ENCODE data around the gene SLC25A10.
A peak's percentile ranks its signal among the peaks of the same experiment; 100 is the strongest.

Gene SLC25A10

DNA sequence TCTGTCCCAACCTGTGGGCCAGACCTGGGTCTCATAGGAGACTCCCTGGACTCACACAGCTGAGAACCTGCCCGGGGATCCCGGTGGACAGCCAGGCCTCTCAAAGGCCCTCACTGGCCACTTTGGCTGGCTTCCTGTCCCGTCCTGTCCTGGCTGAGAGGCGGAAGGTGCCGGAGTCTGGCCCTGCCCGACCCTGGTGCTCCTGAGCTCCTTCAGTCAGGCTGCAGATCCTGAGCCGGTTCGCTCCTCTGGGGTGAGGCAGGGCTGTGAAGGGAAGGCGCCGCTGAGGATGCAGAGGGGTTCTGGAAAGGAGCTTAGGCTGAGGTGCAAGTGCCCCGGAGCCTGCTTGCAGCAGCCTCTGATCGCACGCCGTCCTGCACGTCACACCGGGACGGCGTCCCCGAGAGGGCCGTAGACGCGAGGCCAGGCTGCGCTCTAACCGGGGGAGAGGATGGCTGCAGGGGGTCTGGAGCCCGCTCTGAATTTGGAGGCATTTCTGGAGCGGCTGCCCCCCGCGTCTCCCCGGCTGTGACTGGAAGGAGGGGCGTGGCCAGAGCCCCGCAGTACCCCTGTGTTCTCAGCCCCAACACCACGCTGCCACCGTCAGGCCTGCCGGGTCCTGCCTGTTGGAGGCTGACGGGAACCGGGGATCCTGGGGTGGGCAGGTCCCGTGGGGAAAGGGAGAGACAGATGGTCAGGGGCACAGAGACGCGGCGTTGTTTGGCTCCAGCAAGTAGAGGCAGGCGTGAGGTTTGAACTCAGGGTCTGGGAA, 24.1 kb upstream of the SLC25A10 start:
- peaks cover 11 to 77% of the 10 kb centered on the region in 2 experiments; a peak in 2 of 3 replicates for H3K36me3 ChIP-seq (ENCODE audit: control insufficient read depth in 2 of 2, insufficient read depth in 1 of 2, low read length in 2 of 2)
- ChIA-PET POLR2A (interaction anchor here (0.7 to 6.6 kb wide), 2 partner anchors 15 to 19 kb away, joined by 4 to 109 read pairs; partner anchors contain the start of gene MRPL12), CTCF (no interaction called here)
- TF ChIP-seq, protein P1, sequence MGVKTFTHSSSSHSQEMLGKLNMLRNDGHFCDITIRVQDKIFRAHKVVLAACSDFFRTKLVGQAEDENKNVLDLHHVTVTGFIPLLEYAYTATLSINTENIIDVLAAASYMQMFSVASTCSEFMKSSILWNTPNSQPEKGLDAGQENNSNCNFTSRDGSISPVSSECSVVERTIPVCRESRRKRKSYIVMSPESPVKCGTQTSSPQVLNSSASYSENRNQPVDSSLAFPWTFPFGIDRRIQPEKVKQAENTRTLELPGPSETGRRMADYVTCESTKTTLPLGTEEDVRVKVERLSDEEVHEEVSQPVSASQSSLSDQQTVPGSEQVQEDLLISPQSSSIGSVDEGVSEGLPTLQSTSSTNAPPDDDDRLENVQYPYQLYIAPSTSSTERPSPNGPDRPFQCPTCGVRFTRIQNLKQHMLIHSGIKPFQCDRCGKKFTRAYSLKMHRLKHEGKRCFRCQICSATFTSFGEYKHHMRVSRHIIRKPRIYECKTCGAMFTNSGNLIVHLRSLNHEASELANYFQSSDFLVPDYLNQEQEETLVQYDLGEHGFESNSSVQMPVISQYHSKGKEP (tag by site-specific recombination; IDR thresholded peaks at IDR 0.05), result no peak
- TF ChIP-seq SCRT1 (tag by site-specific recombination; IDR thresholded peaks at IDR 0.05; ENCODE audit: borderline replicate concordance) (no peak), ZNF302 (tag by site-specific recombination; IDR thresholded peaks at IDR 0.05; ENCODE audit: low read depth) (no peak), ZNF776 (tag by site-specific recombination; IDR thresholded peaks at IDR 0.05; ENCODE audit: borderline replicate concordance) (no peak), ZSCAN16 (tag by site-specific recombination; IDR thresholded peaks at IDR 0.05) (no peak), ZNF610 (tag by site-specific recombination; IDR thresholded peaks at IDR 0.05; ENCODE audit: borderline replicate concordance) (no peak), ZNF184 (tag by site-specific recombination; IDR thresholded peaks at IDR 0.05) (no peak)
- TF ChIP-seq, protein P2, sequence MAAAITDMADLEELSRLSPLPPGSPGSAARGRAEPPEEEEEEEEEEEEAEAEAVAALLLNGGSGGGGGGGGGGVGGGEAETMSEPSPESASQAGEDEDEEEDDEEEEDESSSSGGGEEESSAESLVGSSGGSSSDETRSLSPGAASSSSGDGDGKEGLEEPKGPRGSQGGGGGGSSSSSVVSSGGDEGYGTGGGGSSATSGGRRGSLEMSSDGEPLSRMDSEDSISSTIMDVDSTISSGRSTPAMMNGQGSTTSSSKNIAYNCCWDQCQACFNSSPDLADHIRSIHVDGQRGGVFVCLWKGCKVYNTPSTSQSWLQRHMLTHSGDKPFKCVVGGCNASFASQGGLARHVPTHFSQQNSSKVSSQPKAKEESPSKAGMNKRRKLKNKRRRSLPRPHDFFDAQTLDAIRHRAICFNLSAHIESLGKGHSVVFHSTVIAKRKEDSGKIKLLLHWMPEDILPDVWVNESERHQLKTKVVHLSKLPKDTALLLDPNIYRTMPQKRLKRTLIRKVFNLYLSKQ (tag by site-specific recombination; IDR thresholded peaks at IDR 0.05; ENCODE audit: borderline replicate concordance), result no peak
- no peaks in the 10 kb centered on the region for H3K9me3 ChIP-seq (ENCODE audit: control insufficient read depth, insufficient read depth, low read depth, low read length)
- no peaks in the 10 kb centered on the region for H3K4me1 ChIP-seq (ENCODE audit: control insufficient read depth, insufficient read depth, low read length)
- H3K27ac ChIP-seq (ENCODE audit: extremely low read depth, low read depth, low read length), result no peak overlapping the region
- no peak overlapping the region for H3K4me3 ChIP-seq (ENCODE audit: low read depth, low read length)

DNA sequence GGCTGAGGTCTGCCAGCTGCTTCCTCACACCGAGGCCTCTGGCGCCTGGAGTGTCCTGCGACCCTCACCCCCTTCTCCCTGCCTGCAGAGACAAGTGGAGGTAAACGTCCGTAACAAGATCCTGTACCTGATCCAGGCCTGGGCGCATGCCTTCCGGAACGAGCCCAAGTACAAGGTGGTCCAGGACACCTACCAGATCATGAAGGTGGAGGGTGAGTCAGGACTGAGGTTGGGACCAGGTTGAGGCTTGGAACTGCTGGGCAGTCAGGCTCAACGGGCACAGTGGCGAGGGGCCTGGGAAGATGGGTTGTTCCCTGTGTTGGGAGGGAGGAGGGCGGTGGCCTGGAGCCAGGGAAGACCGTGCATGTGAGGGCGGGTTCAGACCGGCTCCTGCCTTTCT, 23.5 kb upstream of the SLC25A10 start:
- Histone ChIP-seq H3K4me1 (ENCODE audit: control insufficient read depth, insufficient read depth, low read length) (no peaks in the 10 kb centered on the region), H3K27ac (ENCODE audit: extremely low read depth, low read depth, low read length) (no peak overlapping the region), H3K9me3 (ENCODE audit: control insufficient read depth, insufficient read depth, low read depth, low read length) (no peaks in the 10 kb centered on the region), H3K4me3 (ENCODE audit: low read depth, low read length) (no peak overlapping the region), H3K36me3 (ENCODE audit: control insufficient read depth in 2 of 2, insufficient read depth in 1 of 2, low read length in 2 of 2) (peaks cover 11 to 84% of the 10 kb centered on the region in 2 experiments; a peak in 2 of 3 replicates)
- ChIA-PET CTCF (no interaction called here), POLR2A (no interaction called here)
- TF ChIP-seq GLIS2 (tag by site-specific recombination; IDR thresholded peaks at IDR 0.05), result no peak
- TF ChIP-seq, protein P3, sequence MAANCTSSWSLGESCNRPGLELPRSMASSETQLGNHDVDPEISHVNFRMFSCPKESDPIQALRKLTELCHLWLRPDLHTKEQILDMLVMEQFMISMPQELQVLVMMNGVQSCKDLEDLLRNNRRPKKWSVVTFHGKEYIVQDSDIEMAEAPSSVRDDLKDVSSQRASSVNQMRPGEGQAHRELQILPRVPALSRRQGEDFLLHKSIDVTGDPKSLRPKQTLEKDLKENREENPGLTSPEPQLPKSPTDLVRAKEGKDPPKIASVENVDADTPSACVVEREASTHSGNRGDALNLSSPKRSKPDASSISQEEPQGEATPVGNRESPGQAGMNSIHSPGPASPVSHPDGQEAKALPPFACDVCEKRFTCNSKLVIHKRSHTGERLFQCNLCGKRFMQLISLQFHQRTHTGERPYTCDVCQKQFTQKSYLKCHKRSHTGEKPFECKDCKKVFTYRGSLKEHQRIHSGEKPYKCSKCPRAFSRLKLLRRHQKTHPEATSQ (tag by site-specific recombination; IDR thresholded peaks at IDR 0.05), result no peak
- TF ChIP-seq ZNF600 (tag by site-specific recombination; IDR thresholded peaks at IDR 0.05), result peak; percentile 83
- TF ChIP-seq, protein P4, sequence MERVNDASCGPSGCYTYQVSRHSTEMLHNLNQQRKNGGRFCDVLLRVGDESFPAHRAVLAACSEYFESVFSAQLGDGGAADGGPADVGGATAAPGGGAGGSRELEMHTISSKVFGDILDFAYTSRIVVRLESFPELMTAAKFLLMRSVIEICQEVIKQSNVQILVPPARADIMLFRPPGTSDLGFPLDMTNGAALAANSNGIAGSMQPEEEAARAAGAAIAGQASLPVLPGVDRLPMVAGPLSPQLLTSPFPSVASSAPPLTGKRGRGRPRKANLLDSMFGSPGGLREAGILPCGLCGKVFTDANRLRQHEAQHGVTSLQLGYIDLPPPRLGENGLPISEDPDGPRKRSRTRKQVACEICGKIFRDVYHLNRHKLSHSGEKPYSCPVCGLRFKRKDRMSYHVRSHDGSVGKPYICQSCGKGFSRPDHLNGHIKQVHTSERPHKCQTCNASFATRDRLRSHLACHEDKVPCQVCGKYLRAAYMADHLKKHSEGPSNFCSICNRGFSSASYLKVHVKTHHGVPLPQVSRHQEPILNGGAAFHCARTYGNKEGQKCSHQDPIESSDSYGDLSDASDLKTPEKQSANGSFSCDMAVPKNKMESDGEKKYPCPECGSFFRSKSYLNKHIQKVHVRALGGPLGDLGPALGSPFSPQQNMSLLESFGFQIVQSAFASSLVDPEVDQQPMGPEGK (tag by site-specific recombination; IDR thresholded peaks at IDR 0.05), result no peak
- TF ChIP-seq SP2 (tag by site-specific recombination; IDR thresholded peaks at IDR 0.05), result 0 out of 2 replicates have a peak, but pooled peaks have one; percentile 23

DNA sequence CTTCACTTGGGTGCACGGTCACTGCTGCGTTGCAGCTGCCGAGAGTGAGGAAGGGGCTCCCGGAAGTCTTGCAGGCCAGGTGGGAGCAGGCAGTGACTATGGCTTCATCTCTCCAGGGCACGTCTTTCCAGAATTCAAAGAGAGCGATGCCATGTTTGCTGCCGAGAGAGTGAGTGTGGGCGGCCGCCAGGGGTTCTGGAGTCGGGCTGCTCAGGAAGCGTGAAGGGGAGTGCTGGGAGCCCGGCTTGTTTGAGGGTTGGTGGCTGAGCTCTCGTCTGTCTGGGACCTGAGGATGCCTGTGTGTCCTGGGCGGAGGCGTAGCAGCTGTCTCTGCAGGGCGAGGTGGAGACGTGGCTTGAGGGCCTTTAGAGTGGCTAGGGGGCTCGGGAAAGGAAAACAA, 22.0 kb upstream of the SLC25A10 start:
- peaks cover 11 to 98% of the 10 kb centered on the region in 2 experiments; a peak in 2 of 3 replicates for H3K36me3 ChIP-seq (ENCODE audit: control insufficient read depth in 2 of 2, insufficient read depth in 1 of 2, low read length in 2 of 2)
- H3K4me1 ChIP-seq (ENCODE audit: control insufficient read depth, insufficient read depth, low read length), result no peaks in the 10 kb centered on the region
- no peaks in the 10 kb centered on the region for H3K9me3 ChIP-seq (ENCODE audit: control insufficient read depth, insufficient read depth, low read depth, low read length)
- H3K4me3 ChIP-seq (ENCODE audit: low read depth, low read length), result no peak overlapping the region
- no peak overlapping the region for H3K27ac ChIP-seq (ENCODE audit: extremely low read depth, low read depth, low read length)
- ChIA-PET POLR2A (interaction anchor here (1.3 to 2.3 kb wide), 2 partner anchors 11 to 13 kb away, joined by 4 to 10 read pairs; partner anchors contain the start of gene MRPL12), CTCF (interaction anchor here (1.1 kb wide), 1 partner anchor 12 kb away, joined by 5 read pairs; no protein-coding TSS in a partner anchor)
- TF ChIP-seq ZNF768 (tag by site-specific recombination; IDR thresholded peaks at IDR 0.05), result no peak
